HG02642 (cell line): Measurements from ENCODE around the gene PAQR8.

Experiments
- ATAC-seq: cut with Tn5 transposase; IDR thresholded peaks from one replicate; pipeline ENCODE4 v1.9.1; 2021; ENCODE audit warnings: mild to moderate bottlenecking; ENCODE audit not compliant: unreplicated experiment, poor library complexity

PAQR8 gene

GRCh38 chr6:52361945-52362442 lies at the start of gene PAQR8:
PAQR8 (plus strand) TSS chr6:52362151; CDS start chr6:52403214, 41,063 bp downstream.
- peak; percentile 92 for ATAC-seq

GRCh38 chr6:52312461-52312860 lies 49.5 kb upstream of the PAQR8 start:
- ATAC-seq = no peak

DNA sequence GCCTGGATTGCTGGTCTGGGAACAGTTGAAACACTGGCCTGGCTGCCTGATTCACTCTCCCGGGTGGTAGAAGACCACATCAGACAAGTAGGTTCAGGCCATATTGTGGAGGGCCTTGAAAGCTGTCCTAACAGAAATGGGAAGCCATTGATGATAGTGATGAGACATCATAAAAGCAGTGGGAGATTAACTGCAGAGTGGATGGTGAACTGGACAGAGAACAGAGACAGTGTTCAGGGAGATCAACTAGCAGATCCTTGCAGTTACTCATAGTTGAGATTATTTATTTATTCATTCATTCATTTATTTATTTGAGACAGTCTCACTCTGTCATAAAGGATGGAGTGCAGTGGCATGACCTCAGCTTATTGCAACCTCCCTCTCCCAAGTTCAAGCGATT lies 47.2 kb upstream of the PAQR8 start:
- ATAC-seq = no peak

DNA sequence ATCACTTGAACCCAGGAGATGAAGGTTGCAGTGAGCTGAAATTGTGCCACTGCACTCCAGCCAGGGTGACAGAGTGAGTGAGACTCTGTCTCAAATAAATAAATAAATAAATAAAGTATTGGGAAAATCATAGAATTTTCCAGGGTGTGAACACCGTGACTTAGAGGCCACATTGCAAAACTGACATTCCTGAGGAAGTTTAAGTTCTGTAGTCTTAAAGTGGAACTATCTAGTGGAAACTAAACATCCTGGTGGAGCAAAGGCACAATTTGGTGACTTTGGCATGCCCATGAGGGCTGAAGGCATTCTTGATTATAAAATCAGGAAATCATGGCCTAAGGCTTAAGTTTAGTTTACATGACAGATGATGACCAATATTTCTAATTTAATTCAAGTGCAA lies 44.7 kb upstream of the PAQR8 start:
- ATAC-seq = no peak

GRCh38 chr6:52317841-52318581 lies 43.9 kb upstream of the PAQR8 start:
- peak; percentile 97 for ATAC-seq

- ATAC-seq = no peak
These were observed 37.8 kb upstream of the PAQR8 start for GRCh38 chr6:52324189-52324588.

GRCh38 chr6:52325695-52326471 lies 36.1 kb upstream of the PAQR8 start:
- no peak for ATAC-seq

DNA sequence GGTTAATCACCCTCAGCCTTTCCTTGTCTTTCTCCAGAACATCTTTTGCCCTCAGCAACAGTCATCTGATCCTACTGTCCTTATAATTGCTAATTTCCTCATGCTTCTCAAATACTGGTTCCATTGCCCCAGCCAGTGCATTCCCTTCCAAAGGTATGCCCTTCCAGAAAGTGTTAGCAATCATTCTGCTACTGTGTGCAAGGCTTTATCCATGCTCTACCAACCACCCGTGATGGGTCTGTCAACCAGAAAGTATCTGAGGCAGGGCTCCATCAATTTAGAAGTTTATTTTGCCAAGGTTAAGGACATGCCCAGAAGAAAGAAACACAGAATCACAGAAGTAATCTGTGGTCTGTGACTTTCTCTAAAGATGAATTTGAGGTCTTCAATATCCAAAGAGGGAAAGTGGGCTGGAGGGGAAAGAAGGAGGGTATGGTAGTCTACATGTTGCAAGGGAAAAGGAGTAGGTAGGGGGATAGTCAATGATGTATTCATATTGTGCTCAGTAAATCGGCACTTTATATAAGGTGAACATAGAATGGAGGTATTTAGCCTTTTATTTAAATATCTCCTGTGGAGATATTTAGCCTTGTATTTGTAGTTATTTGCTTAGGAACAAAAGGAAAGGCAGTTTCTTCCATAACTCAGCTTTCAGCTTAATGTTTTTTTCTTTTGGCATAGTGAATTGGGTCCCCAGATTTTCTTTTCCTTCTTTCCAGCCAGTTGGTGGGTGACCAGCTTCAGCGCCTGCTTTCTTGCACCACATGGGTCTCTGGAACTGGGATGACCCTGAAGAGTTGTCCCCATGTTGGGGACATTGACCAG lies 35.2 kb upstream of the PAQR8 start:
- no peak for ATAC-seq

GRCh38 chr6:52328303-52328662 lies 33.7 kb upstream of the PAQR8 start:
- ATAC-seq = no peak

DNA sequence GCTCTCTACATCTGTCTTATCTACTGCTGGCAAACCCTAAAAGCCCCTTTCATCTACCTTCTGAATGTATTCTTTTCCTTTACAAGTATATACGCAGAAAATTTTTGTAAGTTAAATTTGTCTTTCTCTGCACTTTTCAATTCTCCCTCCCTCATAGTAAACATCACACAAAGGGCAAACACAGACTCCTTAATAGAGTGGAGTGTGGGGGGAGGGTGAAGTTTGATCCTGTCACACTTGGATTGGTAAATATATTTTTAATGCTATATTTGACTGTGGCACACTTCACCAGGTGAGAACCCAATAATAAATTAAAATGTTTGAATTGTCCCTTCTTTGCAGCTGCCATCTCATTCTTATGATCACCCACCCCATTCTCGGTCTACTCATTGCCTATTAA lies 33.2 kb upstream of the PAQR8 start:
- no peak for ATAC-seq

DNA sequence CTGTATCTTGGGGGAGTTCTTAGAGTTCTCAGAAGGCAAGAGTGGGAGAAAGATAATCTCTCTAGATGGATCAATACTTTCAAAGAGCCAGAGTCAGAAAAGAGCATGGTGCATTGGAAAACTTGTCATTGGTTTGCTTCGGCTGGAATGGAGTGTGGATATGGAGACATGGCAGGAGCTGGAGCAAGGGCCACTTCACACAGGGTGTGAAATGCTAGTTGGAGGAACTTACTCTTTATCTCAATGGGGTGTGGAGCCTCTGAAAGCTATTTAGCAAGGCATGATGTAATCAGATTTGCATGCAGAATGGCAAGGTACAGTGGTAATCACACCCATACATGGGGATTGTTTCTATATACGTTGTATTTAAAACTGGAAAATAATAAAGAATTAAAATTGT lies 31.5 kb upstream of the PAQR8 start:
- no peak for ATAC-seq

- ATAC-seq = no peak
These were observed 30.0 kb upstream of the PAQR8 start for GRCh38 chr6:52331793-52332457.

DNA sequence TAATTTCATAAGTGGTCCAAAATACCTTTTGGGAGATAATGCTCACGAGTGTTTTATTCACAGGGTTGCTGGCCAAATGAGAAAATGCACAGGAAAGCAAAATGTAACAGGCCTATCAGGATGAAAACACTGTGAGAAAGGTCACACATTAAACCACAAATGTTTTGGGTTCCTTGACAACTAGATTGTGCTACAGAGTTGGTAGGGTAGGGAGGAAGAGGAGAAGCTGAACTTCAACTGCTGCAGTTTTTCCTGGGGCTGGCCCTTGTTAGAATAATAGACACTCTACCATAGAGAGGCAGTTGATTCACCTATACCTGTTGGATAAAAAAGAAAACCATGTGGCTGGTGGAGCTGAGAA lies 28.1 kb upstream of the PAQR8 start:
- no peak for ATAC-seq

- ATAC-seq = no peak
These were observed 26.4 kb upstream of the PAQR8 start for GRCh38 chr6:52335576-52335975.

- ATAC-seq = no peak
These were observed 24.9 kb upstream of the PAQR8 start for GRCh38 chr6:52336919-52337561.

DNA sequence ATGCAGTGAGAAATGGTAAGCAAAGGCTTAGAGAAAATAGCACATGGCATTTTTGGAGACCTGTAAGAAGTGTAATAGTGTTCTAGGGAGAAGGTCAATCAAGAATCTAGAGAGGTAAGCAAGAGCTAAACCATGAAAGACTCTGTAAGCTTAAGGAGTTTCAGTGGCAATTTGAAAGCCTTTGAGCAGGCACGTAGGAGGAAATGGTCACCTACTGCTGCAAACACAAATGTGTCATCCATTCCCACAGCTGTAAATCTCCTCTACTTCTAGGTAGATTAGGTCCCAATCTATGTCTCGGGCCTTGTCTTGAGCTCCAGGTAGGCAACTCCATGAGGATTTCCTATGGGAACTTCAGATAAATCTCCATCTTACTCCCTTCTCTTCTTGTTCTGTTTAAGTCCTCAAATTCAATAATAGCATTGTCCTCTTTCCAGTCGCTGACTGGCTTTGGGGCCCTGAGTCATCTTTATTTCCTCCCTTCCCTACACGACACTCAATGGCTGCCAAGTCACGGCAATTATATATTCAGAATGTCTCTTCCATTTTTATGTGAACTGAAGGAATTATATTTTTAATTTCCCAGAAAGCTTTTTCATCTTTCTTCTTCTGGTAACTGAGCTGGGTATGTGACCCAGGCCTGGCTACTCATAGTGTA lies 24.2 kb upstream of the PAQR8 start:
- ATAC-seq = no peak

GRCh38 chr6:52340603-52340880 lies 21.4 kb upstream of the PAQR8 start:
- ATAC-seq = no peak

- no peak for ATAC-seq
These were observed 20.2 kb upstream of the PAQR8 start for GRCh38 chr6:52341561-52342260.

DNA sequence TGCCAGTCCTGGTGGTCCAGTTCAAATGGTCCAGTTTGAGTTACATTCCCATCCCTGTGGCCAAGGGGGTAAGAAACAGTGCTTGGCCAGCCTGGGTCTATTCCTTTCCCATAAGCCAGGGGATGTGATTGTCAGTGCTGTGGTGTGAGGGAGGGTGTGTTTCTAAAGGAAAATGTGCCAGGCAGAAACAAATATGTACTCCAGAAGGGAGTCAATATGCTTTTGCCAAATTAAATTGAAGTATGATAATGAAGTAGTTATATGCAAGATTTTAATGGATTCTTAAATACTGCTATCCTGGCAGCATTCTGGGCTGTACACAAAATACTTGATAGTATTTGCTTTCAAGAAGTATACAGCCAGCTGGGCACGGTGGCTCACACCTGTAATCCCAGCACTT lies 16.6 kb upstream of the PAQR8 start:
- no peak for ATAC-seq
